ENCODE measurements around the gene LIX1. TPM values are rescaled to one million over a fixed set of nuclear protein-coding genes. Genes with fewer than 3 reads are reported as not detected.
"Not testable (repeated sequence)": the region's sequence is repeated elsewhere in the genome, so short reads cannot be mapped to it uniquely, and the experiment has no call there.

Gene LIX1
- not detected in 2 replicates for total RNA-seq (2014; rRNA removed; shearing (Covaris generic))

DNA sequence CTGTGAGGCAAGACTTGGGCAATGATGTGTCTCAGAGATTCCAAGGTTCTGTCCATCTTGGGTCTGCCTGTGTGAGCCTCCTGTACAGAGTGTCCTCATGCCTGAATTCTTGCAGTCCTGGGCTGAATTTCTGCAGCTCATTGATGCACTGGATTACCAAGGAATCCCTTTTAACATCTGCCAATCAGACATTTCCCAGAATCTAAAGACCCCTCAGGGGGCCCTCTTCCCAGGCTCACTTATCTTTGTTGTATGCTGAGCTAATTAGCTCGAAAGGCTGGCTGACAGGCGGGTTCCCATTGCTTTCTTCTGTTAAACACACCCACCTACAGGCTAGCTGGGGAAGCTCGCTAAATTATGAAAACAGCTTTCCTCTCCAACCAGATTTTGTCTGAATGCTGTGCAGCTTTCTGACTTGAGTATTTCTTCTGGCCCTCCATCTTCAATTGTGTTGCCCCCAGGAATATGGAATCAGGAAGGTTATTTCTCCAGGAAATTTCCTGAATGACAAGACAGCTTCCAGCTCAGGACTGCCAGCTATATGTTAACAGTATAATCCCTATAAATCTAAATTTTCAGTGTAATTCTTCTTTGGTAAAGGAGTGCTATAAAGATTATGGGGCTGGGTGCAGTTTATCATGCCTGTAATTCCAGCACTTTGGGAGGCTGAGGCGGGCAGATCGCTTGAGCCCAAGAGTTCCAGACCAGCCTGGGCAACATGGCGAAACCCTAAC lies at the start of gene LIX1:
TSS of gene LIX1 (minus strand) at position 91 of the 734 bp plus-strand sequence. CDS start at position 56, 35 bp downstream.
- peak; percentile 41 for DNase-seq (ENCODE audit: low spot score)

DNA sequence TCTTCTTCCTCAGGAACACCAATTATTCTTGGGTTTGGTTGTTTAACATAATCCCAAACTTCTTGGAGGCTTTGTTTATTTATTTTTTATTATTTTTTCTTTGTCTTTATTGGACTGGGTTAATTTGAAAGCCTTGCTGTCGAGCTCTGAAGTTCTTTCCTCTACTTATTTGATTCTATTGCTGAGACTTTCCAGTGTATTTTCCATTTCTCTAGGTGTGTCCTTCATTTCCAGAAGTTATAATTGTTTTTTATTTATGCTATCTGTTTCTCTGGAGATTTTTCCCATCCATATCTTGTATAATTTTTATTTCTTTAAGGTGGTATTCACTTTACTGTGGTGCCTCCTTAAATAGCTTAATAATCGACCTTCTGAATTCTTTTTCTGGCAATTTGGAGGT lies 49.5 kb upstream of the LIX1 start:
- no peak for DNase-seq (ENCODE audit: low spot score)

DNA sequence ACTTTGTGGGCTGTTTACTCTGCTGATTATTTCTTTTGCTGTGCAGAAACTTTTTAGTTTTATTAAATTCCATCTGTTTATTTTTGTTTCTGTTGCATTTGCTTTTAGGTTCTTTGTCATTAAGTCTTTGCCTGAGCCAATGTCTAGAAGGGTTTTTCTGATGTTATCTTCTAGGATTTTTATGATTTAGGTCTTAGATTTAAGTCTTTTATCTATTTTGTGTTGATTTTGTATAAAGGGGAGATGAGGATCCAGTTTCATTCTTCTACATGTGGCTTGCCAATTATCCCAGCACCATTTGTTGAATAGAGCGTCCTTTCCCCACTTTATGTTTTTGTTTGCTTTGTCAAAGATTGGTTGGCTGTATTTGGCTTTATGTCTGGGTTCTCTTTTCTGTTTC lies 47.1 kb upstream of the LIX1 start:
- not testable (repeated sequence) for DNase-seq (ENCODE audit: low spot score)

DNA sequence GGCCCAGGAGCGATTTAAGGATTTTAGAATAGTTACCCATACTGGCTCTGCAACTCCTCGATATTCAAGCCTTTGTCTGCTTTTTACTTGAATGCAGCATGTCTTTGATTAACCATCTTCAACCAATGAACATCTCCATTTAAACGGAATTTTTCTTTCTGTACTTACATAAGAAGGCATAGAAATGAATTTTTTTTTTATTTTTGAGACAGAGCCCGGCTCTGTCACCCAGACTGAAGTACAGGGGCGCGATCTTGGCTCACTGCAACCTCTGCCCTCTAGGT lies 41.5 kb upstream of the LIX1 start:
- no peak for DNase-seq (ENCODE audit: low spot score)

DNA sequence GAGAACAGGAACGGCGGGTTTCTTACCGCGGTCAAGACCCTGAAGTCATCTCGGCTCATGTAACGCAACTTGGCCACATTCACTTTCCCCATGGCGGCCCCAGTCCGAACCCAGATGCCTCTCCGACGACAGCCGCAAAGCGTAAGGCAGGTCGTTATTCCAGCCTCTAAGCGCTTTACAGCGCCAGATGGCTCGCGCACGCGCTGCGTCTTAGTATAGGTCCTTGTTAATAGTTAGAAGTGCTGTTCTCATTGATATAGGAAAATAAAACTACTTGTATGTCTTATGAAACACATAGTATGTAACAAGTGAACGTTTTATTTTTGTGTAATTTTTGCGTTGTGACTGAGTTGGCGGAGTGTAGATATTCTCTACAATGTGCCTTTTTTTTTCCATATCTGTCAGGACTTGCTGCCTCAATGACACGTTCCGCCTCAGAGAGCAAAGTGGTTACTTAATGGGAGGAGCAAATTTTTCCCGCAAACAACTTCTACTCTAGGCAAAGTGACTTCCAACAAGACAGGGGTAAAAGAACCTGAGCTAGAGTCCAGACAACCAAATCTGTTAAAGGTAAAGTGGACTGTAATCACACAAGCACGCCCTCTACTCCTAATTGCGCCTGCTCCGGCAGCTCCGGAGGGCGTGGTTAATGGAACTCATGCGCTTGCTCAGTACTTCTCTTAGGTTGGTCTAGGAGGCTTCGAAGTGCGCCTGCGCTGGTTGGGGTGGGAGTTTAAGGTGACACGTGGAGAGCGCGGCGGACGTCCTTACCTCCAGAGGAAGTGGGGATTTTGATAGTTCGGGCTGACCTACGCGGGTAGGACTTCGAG lies 40.9 kb upstream of the LIX1 start, which contains the start of gene RIOK2:
TSS of gene RIOK2 (minus strand) at position 148 of the 830 bp plus-strand sequence. CDS start at position 92, 56 bp downstream.
- DNase-seq (ENCODE audit: low spot score) = peak; percentile 97

DNA sequence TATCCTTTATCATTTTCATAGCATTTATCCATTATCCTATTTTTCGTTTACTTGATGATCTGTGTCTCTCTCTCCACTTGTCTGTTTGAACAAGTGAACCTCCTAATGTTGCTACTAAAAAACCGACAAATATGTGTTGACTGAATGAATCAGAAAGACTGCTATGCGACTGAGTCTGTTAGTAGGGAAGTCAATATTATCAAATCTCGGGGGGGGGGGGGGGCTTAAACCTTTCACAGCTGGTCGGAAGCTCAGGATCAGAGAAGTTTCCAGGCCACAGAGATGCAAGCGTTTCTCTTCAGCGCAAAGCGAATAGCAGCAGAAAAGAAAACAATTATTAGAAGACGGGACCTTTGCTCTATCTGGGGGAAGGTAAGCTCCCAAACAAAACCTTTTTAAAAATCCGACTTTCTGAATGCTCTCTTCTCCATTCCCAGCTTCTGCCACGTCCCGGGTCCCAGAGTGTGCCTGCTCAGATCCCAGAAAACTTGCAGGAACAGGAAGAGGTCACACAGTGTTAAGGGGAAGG lies 40.2 kb upstream of the LIX1 start:
- DNase-seq (ENCODE audit: low spot score) = peak; percentile 9

DNA sequence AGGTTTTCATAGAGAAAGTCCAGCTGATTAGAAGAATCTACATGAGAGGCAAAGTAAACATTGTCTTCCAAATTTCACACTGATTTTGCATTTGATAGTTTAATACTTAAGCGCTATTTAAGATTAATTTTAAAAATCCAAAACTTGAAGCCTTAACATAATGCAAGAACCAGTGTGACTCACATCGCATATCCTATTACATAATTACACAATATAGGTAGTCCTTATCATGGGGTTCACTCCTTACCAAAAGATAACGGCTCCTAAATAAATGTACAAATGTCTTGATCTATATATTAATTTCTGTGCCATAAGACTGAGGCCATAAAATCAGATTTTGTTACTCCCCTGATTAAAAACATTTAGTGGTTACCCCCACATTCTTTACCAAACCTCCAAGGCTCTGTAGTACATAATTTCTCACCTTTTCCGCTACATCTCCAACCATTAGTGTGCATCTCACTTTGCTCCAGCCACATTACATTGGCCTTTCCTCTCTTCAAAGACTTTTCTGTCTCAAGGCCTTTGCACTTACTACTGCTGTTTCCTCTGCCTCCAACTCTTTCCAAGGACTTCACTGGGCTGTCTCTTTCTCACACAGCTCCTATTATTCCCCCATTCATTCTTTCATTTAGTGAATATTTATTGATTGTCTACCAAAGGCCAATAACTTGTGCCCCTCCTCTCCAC lies 39.6 kb upstream of the LIX1 start:
- DNase-seq (ENCODE audit: low spot score) = no peak

DNA sequence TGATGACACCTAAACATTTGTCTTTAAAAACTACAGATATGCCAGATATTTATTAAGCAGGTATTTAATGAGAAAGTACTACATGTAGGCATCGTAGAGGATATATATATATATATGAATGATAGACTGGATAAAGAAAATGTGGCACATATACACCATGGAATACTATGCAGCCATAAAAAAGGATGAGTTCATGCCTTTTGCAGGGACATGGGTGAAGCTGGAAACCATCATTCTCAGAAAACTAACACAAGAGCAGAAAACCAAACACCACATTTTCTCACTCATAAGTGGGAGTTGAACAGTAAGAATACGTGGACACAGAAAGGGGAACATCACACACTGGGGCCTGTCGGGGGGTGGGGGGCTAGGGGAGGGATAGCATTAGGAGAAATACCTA lies 37.0 kb upstream of the LIX1 start:
- not testable (repeated sequence) for DNase-seq (ENCODE audit: low spot score)

DNA sequence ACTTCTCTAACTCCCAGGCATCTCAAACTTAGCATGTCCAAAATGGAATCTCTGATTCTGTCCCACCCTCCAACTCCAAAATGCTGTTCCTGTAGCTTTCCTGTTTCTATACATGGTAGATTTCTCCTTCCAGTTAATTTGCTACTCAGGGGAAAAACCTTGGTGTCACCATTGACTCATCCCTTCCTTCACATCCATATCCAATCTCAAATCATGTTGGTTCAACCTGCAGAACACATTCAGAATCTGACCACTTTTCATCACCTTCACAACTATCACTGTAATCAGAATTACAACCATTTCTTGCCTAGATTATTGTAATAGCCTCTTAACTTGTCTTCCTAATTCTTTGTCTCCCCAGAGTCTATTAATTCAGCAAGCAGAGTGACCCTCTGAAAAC lies 29.8 kb upstream of the LIX1 start:
- no peak for DNase-seq (ENCODE audit: low spot score)

DNA sequence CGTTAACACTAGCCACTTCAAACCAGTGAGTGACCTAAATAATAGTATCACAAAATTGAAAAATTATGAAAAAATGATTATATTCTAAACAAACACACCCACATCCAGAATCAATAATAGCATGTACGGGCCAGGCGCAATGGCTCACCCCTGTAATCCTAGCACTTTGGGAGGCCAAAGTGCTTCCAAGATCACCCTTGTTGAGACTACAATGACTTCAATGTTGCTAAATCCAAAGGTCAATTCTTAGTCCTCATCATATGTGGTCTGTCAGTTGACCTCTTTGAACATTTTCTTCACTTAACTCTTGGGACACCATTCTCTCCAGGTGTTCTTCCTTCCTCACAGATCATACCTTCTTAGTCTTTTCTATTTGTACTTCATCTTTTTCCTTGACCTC lies 29.3 kb upstream of the LIX1 start:
- DNase-seq (ENCODE audit: low spot score) = no peak

DNA sequence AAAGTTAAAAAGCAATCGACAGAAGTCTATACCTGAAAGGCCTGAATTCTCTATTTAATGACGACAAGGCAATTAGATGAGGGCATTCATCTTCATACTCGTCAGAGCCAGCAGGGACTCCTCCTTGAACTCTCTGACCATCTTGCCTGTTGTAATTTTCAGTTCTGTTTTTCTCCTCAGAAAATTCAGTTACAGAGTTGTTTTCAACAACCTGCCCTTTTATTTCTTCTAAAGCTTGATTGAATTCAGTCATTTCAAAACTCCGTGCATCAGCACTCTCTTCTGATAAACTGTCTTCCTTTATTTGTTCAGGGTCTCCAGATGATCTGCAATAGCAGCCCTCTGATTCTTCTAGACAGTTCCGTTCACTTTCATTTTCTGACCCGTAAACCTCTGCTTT lies 25.0 kb upstream of the LIX1 start:
- no peak for DNase-seq (ENCODE audit: low spot score)

DNA sequence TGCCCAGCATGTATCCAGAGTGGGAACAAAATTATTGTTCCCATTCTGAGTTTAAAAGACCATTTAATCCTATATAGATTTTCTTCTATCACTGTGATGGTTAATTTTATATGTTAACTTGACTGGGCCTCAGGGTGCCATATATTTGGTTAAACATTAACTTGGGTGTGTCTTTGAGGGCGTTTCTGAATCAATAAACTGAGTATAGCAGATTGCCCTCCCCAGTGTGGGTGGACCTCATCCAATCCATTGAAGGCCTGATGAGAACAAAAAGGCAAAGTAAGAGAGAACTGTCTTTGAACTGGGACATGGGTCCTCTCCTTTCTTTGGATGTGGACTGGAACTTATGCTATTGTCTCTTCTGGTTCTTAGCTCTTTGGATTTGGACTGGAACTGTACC lies 23.3 kb upstream of the LIX1 start:
- DNase-seq (ENCODE audit: low spot score) = no peak

DNA sequence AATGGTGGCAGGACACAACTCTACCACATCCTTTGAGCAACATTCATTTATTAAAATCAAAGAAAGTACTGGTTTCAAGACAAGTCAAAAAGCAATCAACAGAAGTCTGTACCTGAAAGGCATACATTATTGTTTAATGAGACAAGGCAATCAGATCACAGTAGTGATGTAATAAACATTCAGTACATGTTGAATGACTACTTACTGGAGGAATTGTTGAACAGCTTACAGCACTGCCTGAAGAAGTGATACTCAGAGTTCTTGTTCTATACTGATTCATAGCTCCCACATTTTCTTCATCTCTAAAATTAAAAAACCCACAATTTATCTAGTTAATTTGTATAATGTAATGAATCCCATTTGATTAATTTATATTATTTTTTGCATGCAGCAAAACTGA lies 22.4 kb upstream of the LIX1 start:
- DNase-seq (ENCODE audit: low spot score) = no peak

DNA sequence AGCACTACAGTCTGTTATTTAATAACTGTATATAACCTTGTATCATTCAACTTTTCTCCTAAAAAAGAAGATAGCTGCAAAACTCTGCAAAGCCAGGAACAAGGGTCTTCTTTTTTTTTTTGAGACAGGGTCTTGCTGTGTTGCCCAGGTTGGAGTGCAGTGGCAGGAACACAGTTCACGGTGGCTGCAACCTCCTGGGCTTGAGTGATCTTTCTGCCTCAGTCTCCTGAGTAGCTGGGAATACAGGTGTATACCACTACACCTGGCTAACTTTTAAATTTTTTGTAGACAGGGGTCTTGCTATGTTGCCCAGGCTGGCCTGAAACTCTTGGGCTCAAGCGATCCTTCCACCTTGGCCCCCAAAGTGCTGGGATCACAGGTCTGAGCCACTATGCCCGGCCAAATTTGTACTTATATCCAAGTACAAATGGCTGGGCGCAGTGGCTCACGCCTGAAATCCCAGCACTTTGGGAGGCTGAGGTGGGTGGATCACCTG lies 21.4 kb upstream of the LIX1 start:
- no peak for DNase-seq (ENCODE audit: low spot score)

DNA sequence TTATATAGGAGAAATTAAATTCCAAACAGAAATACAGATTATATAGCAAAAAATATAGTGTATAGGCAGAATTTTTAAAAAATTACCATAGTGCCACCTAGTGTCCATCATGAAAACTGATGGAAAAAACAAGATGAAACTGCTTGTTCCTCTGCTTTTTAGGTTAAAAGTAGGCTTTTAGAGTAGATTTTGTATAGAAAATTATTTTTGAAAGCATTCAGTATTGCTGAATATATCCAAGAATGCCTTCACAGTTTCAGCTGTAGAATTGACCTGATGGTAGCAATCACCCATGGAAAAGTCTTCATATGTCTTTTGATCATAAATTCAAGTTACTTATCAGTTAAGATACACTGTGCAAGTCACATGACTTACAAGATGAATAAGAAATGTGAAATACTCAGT lies 21.0 kb upstream of the LIX1 start:
- no peak for DNase-seq (ENCODE audit: low spot score)

DNA sequence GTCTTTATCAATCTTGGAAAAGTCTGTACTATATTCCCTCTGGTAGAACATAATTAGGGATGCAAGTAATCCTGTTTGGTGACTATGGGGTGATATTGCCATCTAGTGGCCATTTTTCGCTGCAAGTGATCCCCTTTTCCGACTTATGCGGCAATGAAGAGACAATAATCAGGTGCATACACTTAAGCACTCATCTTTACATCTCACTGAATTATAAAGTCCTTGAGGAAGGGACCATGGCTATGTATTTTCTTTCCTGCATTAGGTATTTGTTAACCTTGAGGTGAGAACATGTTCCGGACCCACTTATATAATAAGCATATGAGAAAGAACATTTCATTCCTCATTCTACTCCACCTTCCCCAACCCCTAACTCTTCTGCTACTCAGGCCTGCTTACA lies 19.6 kb upstream of the LIX1 start:
- peak; percentile 73 for DNase-seq (ENCODE audit: low spot score)

DNA sequence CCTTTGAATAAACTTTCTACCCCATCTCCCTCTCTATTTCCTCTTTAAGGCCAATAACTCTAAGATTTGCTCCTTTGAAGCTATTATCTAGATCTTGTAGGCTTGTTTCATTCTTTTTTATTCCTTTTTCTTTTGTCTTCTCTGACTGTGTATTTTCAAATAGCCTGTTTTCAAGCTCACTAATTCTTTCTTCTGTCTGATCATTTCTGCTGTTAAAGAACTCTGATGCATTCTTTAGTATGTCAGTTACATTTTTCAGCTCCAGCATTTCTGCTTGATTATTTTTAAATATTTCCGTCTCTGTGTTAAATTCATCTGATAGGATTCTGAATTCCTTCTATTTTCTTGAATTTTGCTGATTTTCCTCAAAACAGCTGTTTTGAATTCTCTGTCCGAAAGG lies 15.3 kb upstream of the LIX1 start:
- DNase-seq (ENCODE audit: low spot score) = no peak

DNA sequence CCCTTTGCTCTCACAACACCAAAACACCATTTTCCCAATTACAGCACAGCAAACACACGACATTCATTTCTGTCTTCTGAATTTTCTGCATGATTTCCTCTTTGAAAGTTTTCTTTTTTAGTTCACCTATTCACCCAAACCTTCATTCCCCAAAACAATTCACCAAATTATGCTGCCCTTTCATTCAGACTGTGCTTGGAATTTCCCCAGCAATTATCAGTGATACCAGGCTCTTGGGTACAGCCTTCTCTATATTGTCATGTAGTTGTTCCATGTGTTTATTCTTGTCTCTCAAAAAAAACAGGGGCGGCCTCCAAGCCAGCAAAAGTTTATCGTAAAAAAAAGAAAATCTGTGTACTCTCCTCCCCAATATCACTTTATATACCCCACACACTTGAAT lies 9.0 kb upstream of the LIX1 start:
- DNase-seq (ENCODE audit: low spot score) = no peak

DNA sequence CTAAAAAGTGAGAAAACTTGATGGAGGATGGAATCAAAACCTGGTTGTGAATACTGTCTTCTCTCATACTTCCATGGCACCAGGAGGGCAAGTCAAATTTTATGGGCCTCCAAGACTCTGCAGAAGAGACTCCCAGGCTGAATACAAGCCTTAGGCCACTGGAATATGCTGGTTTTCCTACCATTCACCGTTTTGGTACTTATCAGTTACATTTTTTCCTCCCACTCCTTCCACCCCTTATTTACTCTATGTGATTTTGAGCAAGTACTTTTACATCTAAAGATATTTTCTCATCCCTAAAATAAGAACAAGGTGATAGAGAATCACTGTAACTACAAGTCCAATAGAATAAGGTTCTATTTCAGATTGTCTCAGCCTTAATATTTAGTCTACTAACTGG lies 8.0 kb upstream of the LIX1 start:
- no peak for DNase-seq (ENCODE audit: low spot score)

DNA sequence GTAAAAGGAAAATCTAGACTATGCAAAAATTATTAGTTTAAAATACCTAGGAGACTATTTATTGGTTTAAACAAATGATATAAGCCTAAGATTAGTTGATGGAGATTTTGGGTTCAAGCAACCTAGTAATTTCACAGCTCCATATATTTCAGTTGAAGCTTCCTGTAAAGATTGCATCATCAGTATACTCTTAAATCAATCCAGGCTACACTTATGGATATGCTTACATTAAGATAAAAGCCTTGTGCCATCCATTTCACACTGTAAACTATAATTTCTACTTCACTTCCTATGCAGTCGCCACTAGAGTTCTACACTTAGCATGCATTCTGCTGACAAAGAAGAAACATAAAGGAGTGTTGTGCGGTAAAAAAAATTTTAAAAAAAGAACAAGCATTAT lies 7.3 kb upstream of the LIX1 start:
- no peak for DNase-seq (ENCODE audit: low spot score)

DNA sequence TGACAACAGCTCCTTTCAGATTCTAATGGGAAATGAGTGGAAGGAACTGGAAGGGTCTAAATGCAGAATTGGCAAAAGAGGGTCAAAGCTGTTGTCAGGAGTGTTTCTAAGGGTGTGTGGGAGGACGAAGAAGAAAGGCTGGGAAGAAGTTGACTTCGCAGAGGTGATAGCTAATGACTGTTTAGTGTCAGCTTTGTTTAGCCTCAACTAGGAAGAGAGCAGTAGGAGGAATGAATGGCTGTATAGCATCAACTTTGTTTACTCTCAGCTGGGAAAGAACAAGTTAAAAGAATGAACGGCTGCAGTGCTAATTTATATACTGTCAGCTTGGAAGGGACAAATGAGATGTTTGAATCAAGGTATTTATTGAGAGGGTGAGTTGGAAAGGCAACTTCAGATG lies 5.9 kb upstream of the LIX1 start:
- DNase-seq (ENCODE audit: low spot score) = no peak

DNA sequence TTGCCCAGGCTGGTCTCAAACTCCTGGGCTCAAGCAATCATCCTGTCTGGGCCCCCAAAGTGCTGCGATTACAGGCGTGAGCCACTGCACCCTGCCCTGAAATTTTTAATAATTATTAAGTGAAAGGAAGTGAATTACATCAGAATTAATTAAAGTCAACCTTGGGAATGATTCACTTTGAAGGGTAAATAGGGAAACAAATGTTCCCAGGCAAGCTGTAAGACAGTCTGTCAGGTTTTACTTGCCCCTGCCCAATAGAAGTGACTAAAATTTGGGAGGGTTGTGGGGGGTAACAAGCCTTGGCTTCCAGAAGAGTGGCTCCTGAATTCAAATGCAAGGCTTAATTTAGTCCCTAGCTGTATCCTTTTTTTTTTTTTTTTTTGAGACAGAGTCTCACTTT lies 1.3 kb upstream of the LIX1 start:
- DNase-seq (ENCODE audit: low spot score) = no peak
